HT-29 (cell line): ENCODE measurements around the gene DYNC1I1. TPM values are rescaled to one million over a fixed set of nuclear protein-coding genes. Genes with fewer than 3 reads are reported as not detected.

Source experiments
- DNase-seq: peaks from one replicate; pipeline ENCODE4 v3.0.0-alpha.2; 2015; ENCODE audit warnings: low spot score
- total RNA-seq: library from RNA; depleted of rRNA; stranded (reverse); fragments of >200 nt; shearing (Covaris generic); gene quantifications from 2 replicates; pipeline ENCODE4 v1.2.3, GENCODE V29; 2014

The DYNC1I1 gene
- total RNA-seq, 1 experiment from 2014 or later = 0.31 TPM

DNA sequence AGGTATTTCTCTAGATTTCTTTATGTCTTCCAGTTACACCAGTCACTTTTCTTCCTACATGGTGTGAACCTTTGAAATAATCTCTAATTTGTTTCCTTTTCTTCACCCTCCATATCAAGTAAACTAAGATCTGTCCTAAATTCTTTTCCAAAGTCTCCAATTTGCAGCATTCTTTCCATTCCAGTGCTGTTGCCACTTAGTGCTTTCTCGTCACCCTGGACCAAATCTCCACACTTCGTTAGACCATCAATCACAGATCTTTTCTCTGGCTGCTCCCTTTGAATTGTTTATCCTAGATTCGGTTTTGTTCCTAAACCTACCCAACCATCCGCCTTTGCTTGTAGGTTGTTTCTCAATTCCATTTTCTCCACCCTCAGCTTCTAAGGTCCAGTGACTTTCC, 74.7 kb downstream of the DYNC1I1 start:
- DNase-seq = no peak

DNA sequence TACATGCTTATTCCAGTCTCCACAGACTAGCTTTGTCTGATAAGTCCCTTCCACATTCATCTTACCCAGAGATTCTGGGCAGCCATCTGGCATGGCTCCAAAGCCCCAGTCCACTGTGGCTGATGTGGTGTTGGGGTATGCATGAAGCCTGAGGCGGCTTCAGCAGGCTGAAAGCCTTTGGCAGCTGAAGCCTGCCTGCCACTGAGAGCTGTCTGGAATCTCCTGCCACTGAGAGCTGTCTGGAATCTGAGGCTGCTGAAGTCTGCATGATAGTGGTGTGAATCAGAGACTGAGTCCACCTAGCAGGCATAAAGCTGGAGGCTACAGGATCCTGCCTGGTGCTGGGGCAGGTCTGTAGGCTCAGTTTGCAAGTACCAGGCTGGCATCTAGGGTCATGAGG, 87.1 kb downstream of the DYNC1I1 start:
- no peak for DNase-seq

DNA sequence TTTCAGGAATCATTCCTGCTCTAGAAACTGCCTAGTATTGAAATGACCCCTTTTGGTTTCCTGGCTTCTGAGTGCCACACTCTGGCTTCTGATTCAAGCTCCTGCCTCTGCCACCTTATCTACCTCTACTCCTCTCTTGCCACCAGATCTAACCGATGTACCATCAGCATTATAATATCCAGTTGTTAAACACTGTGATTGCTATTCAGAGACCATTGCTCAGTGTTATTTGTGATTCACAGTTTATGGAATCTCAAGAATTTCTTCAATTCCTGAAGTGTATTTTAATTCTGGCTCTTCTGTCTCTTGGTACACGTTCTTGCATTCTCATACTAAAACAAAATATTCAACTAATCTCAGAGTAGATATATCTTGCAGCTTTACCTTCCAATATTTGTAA, 88.7 kb downstream of the DYNC1I1 start:
- no peak for DNase-seq

DNA sequence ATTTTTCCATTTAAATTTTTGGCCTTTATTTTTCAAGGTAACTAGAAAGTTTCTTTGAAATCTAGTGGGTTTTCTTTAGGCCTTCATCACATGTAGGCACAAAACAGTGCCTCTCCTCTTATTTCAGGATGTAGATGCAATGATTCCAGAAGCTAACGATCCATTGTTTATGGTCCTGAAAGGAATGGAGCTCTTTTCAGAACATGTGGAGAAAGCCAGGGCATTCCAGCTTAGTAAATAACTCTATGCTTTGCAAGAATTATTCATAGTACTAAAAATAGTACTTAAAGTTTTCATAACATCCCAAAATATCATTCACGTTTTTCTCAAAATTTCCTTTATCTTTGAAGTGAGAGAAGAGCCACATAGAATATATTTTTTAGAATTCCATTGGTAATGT, 91.3 kb downstream of the DYNC1I1 start:
- DNase-seq = no peak

DNA sequence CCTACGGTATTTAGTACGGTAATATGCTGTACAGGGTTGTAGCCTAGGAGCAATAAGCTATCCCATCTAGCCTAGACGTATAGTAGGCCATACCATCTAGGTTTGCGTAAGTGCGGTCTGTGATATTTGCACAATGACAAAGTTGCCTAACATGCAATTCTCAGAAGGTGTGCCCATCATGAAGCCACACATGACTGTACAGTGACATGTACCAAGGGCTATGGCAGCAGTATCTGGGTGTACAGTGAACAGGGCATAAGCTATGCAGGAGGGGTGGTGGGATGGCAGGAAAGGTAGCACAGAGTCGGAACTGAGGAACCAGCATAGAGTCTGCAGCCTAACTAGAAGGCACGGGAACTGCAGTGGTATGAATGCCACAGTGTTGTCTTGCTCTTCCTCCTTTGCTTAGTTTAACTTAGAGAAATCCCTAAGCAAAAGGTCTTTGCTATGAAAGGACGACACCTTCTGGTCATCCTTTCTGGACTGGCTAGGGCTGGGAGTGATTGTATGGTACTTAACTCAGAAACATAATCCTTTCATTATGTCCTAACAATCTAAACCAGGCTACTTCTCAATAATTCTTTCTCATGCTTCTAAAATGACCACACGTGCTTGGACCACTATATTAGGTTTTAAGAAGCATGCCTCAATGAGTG, 93.5 kb downstream of the DYNC1I1 start:
- peak; percentile 80 for DNase-seq

DNA sequence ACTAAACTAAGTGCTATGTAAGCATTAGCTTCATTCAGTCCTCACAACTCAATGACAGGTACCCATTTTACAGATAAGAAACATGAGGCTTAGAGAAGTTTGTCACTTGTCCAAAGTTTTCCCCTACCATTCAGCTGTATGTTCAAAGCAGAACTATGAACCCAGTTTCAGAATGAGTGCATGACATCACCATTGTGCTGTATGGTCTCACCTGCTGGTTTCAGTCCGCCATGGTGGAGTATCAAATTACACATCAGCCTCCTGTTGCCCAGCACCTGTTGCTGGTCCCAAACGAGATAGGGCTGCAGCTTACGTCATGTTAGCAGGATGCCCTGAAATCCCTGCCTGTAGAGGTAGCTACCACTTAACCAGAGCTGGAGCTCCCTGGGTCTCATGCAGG, 95.0 kb downstream of the DYNC1I1 start:
- no peak for DNase-seq

DNA sequence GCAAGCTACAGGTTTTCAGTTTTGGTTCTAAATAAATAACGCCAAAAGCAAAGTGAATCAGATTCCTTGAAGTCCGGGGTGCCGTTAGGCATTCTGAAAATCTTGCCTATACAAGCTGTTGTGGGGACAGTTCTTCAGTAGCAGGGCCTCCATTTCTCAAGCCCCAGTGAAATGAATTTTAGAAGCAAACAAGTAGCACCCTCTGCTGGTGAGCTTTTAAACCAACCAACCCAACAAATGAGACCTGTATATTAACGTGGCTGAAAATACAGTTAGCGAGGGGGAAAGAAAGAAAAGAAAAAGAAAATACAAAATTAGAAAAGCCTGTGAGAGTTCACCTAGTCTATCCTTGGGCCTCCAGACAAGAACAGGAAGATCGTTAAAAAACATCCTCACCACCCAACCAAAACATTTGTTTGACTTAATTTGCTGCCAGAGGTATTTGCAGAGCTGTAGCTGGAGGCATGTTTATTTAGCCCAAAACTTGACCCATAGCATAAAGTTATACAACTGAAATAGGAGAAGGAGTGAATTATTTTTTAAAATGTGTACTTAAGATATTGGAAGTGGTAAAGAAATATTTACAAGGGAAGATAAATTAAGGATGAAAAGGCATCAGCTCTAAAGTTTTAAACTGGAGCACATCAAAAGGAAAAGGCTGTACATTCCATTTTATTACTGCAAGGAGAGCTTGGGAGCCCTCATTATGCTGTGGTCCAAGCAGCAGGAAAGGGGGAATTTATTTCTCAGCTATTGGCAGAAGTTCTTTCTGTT, 98.9 kb downstream of the DYNC1I1 start:
- peak; percentile 79 for DNase-seq

DNA sequence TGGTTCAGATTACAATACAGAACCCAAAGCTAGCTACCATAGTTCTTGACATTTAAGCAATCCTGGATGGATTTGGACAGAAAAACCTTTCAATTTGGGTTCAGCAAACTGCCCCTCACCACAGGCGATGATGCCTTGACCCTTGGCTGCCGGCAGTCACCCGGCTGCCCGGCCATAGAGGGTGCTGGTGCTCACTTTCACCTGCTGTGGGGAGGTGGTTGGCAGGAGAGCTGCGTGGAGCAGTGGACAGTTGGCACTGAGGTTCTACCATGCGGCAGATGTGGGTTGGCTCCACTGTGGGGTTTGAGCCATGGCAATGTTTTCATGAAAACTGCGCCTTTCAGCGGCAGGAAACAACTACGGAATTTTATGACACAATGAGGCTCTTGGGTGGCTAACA, 99.5 kb downstream of the DYNC1I1 start:
- no peak for DNase-seq

DNA sequence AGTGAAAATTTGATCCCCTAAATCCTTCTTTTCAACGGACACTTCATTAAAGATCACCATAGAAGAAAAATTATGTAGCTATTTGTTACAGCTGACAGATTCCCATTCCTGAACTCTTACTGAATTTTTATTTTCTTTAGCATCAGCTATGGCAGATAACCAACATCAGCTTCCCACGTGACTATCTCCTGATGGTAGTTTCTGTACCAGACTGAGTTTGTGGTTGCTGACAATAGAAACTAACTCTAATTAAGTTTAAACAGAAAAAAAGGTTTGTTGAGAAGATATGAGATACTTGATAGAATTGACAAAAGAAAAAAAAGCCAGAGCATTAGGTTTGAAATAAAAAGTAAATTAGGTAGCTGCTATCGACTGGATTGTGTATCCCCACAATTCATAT, 101.8 kb downstream of the DYNC1I1 start:
- no peak for DNase-seq

DNA sequence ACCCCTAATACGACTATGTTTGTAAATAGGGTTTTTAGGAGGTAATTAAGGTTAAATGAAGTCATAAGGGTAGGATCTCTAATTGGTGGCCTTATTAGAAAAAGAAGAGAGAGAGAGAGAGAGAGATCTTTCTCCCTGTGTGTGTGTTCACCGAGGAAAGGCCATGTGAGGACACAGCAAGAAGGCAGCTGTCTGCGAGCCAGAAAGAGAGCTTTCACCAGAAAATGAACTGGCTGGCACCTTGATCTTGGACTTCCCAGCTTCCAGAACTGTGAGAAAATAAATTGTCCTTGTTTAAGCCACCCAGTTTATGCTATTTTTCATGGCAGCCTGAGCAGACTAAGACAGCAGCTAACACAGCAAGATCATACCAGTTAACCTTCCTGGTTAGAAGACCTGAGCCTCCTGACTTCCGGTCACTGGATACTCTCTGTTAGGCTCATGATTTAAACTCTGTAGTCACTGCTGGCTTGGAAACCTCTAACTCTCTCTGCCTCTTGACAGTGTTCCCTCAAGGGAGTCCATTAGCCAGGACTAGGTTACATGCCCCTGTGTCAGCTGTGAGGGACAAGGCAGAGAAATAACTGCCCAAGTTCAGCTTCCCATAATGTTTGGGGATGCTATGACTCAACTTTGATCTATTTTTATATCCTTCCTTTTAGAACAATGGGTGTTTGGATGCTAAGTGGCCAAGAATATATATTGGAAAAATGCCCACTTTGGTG, 102.3 kb downstream of the DYNC1I1 start:
- DNase-seq = no peak

DNA sequence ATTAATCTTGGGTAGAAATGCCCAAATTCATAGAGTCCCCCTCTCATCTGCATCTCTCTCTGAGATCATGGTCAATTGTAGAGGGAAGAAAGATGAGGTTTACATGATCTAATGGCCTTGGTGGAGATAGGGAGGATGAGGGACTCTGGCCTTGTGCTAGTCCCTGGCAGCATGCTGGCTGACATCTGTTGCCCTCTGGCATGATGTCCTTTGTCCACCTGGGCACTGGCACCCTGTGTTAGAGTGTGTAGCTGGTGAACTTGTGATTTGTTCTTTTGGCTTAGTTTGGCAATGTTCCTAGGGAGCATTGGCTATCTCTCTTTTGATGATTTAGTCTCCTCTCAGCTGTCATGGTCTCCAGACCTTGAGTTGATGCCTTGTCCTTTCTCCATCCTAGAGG, 103.2 kb downstream of the DYNC1I1 start:
- no peak for DNase-seq

DNA sequence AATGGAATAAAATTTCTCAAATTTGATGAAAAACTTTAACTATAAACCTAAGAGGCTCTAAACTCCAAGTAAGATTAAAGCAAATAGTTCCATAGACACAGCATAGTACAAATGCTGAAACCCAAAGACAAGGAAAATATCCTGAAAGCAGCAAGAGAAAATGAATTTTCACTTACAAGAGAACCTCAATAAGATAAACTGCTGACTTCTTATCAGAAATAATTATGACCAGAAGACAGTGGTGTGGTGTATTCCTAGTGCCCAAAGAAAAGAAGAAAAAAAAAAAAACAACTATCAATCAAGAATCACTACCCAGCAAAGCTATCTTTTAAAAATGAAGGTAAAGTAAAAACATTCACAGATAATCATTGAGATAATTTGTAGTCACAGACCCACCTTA, 106.3 kb downstream of the DYNC1I1 start:
- no peak for DNase-seq

DNA sequence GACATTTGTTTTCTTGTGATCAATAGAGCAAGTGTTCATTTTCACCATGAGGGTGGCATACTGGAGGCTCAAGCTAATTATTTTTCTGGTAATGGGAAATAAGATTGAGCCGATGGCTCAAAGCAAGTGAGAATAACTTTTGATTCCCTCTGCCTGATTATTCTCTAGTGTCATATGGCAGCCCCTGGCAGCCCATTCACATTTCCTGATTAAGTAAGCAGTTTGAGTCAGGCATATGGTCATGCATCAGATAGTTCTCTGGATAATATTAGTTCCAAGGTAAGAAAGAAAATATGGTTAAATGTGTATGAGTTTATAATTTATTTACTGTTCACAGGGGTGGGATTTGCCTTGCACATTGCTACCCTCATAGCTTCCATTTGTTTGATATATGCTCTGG, 109.2 kb downstream of the DYNC1I1 start:
- no peak for DNase-seq

DNA sequence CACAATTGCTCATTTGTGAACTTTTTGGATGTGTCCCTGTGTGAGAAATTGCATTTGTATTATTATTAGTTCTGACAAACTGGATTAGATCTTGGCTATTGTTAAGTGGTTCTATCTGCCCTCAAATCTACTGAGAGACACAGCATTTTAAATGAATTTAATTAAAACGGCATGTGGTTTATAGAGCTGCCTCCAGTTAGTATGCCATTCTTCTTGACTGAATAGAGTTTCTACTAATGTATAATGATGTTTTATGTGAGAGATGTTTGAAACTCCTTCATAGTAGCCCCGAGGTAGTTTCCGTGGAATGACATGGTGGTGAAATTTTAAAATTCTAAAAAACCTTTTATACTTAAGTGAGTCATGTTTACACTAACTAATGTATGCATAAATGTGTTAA, 110.9 kb downstream of the DYNC1I1 start:
- no peak for DNase-seq

DNA sequence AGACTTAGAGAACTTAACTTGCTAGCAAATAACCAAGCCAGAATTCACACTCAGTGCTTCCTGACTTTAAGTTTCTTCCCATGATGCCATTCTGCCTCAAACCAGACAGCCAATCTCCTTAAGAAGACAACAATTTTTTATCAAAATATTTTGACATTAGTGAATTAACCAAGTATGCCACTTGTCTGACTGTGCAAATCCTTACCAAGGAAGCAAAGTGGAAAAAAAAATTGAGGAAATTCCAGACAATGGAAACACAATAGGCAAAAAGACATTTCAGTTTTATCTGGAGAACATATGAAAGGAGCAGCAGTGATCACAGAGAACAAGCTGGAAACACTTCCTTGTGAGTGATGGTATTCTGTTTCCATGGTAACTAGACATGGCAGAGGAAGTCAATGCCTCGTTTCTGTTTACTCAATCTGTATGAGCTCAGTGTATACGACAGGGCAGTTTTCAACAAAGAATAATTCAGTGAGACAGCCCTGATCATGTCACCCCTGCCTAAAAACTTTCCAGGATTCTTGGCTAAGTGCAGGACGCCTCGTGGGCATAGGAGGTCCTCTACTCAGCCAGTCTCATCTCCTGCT, 114.2 kb downstream of the DYNC1I1 start:
- DNase-seq = peak; percentile 46

DNA sequence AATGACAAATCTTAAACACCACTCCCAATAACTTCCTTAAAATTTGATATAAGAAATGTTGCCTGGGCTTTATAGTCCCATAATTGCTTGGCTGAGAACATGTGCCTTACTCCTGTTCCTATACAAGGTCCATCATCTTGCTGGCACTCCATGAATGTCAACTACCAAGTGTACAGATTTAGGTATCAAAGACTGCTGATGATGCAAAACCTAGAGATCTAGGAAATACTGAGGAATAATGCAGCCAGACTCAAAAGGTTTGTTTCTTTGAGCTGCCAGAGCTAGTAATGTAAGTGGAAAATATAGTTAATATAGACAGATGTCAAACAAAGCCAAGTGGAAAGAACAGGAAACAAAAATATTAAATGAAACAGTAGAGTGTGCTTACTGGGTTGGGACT, 121.1 kb downstream of the DYNC1I1 start:
- DNase-seq = no peak

DNA sequence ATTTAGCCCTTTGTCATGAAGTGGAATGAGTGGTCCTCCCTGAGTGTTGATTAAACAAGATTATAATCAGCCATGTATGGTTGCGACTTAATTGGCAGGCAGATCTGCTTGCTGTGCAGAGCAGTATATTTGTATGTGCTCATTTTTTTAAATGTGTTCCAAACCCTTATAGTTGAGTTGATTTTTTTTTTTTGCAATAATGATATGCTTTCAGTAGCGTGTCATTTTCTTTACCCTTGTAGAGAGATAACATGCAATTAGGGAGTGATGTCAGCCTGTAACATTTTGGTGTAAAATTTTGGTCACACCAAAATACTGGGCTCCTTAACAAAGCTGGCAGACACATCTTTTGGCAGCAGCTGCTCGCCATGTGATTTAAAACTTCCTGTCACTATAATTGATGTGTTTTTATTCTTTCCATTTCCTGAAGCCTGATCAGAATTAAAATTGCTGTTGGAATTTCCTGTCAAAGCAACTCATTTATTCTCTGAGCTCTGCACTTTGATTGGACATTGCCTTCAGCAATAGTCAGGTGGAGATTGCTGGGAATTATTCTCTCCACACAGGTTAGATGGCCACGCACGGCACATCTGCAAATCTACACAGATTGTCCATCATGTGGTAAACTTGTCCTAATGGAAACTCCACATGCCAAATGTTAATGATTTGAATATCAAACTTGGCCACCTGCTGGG, 125.3 kb downstream of the DYNC1I1 start:
- DNase-seq = no peak

DNA sequence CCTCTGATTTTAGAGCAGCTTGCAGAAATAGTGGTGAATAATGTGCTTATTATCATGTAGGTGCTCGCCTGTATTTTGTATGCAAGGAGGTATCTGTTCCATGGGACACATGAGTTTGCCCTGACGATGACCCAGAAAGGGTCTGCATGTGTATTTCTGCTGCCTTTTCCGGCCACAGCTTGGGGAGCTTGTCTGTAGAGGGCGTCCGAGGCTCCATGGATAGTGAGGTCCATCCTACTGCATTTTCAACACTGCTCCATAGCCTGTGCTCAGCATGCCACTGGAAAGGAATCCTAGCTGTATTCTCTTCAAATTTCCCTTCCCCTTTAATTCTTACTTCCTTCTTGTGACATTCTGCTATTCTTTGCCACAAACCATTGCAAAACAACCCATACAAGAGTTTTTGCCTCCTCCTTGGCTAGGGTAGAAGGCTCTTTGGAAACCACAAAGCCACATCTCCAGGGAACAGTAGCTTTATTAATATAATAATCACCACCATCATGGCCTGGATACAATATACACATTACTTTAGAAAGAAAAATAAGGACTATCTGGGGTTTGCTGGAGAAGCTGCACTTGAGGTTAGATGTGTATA, 127.7 kb downstream of the DYNC1I1 start:
- peak; percentile 41 for DNase-seq

DNA sequence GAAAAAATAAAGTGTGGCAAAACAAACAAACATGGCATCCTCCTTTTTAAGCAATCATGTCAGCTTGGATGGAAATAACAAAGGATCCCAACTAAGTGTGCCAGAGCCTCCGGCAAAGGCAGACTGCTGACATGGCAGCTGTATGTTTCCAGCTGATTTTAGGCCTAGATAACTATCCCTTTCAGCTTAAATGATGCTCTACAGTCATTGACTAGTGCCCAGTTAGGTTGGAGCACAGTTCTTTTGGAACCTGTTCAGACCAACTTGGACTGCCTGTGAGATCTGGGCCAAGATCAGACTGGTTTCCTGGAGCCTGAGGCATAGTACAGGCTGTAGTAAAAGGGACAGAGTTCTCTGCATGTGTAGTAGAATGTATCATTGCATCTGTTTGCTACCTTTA, 128.7 kb downstream of the DYNC1I1 start:
- DNase-seq = no peak

DNA sequence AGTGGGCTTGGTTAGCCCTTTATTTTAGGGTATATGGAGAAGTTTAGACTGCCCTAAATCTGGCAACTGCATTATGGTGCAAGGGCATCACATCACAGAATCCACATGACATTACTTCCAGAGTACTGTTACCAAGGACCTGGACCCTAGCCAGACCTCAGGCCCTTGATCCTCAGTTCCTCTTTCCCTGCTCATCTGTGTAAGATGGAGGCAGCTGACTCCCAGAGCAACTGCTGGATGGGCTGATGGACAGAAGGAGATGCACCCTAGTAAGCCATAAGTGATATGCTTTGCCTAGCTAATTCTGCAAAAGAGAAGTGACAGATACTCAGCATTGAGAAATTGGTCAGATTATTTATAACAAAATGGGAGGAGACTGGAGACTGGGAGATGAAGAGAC, 131.7 kb downstream of the DYNC1I1 start:
- no peak for DNase-seq

DNA sequence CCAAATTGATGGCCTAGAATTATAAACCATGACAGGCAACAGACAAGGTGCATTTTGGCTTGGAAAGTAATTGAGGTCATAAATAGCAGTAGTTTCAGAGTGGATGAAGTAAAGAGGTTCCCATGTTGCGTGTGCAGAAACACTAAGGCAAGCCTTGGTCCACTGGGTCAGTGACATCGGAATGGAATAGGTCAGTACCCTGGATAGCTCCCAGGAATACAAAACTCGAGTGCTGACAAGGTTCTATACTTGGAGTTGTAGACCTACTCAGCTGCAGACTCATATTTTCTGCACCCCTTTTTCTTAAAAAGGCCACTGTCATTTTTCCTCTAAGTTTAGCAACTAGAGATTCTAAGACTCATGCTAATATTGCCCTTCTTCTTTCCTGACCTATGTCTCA, 132.8 kb downstream of the DYNC1I1 start:
- peak; percentile 21 for DNase-seq
